SH-SY5Y (cell line): ENCODE data around the gene MPHOSPH8.

Experiments
- GATA2 ChIP-seq: IDR thresholded peaks from 2 replicates; pipeline ENCODE4 v1.6.1; 2011; ENCODE audit warnings: mild to moderate bottlenecking, low read depth, low read length
- GATA3 ChIP-seq: IDR thresholded peaks from 2 replicates; pipeline ENCODE4 v1.6.1; 2011; ENCODE audit warnings: low read depth, mild to moderate bottlenecking, low read length, moderate library complexity

Gene MPHOSPH8

GRCh38 chr13:19685034-19685433, 51.6 kb downstream of the MPHOSPH8 start:
- TF ChIP-seq GATA3: no peak
- TF ChIP-seq GATA2: no peak

DNA sequence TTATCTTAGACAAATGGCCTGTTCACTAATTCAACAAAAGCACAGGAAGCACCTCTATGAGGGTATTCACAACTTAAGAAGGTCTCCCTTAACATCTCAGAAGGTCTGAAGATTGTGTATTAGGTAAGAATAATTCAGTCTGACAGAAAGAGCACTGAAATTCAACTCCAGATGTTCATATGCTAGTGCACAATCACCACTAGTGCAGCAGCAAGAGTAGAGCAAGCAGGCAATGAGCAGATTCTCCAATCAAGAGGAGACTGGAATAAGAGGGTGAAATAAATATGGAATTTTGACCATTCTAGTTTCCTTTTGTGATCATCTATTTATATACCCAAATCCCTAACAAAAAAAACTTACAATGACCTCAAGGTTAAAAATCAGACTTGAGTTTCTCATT, 52.0 kb downstream of the MPHOSPH8 start:
- no peak for TF ChIP-seq GATA3
- TF ChIP-seq GATA2: no peak

GRCh38 chr13:19695428-19695827, 62.0 kb downstream of the MPHOSPH8 start:
- TF ChIP-seq GATA2: no peak

DNA sequence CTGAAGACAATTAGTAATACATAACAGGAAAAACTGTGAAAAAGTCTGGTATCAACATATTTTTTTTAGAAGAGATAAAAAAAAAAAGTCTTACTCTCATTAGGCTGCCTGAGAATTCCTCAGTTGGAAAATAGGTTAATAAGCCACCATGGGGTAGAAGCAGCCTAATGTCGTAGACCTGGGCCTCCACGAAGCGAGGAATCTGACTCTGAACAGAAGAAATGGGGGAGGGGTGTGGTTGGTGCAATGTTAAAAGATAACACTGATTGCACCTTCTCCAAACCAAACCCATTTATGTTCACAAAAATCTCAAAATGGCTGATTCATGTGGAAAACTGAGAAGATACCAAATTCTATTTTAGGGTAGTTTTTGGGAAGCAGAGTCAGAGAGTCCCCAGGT, 62.4 kb downstream of the MPHOSPH8 start:
- TF ChIP-seq GATA3 (no peak), GATA2 (no peak)

- TF ChIP-seq GATA2 (no peak), GATA3 (no peak)
These were observed 79.9 kb downstream of the MPHOSPH8 start for GRCh38 chr13:19713186-19713965.

DNA sequence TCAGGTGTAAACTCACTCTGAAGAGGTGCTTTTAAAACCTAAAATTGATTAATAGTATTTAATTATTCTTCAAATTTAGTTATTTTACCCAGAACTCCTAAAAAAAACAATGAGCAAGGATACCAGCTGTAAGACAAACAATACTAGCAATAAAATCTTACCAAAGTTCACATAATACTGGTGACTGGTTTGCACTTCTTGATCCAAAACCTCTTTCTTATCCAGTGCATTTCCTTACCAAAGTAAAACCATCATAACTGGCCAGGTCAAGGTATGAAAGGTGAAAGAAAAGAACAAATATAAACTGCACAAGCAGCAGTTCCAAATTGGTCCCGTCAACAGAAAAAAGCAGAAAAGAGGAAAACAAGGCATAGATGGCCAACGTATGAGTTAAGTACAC, 86.6 kb downstream of the MPHOSPH8 start:
- TF ChIP-seq GATA3 (no peak), GATA2 (no peak)
